ENCODE results near the gene PFKFB2.

PFKFB2 gene

DNA sequence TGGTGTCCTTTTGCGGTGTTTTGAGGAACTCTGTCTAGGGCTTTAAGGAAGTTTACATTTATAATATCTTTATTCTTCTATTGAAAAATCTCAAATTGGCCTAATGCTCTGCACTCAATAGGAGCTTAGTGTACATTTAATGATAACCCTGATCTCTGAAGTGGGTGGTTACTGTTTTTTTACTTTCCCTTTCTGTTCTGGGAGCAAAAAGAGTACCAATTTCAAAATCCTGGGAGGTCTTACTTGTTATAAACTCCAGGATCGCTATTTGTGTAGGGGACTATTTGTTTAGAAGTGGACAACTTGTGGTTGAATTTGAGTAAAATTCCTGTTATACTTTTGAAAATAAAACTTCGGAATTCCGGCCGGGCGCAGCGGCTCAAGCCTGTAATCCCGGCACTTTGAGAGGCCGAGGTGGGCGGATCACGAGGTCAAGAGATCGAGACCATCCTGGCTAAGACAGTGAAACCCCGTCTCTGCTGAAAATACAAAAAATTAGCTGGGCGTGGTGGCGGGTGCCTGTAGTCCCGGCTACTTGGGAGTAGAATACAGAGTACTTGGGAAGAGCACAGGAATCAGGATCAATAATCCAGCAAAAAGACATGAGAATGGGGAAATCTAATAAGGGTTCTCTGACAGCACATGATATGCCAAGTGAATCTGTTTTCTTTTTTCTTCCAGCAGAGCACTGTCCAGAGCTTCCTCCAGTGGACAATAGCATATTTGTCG is 36.7 kb downstream of the PFKFB2 start:
- no peak for DNase-seq (ENCODE audit: low read depth, low spot score)

DNA sequence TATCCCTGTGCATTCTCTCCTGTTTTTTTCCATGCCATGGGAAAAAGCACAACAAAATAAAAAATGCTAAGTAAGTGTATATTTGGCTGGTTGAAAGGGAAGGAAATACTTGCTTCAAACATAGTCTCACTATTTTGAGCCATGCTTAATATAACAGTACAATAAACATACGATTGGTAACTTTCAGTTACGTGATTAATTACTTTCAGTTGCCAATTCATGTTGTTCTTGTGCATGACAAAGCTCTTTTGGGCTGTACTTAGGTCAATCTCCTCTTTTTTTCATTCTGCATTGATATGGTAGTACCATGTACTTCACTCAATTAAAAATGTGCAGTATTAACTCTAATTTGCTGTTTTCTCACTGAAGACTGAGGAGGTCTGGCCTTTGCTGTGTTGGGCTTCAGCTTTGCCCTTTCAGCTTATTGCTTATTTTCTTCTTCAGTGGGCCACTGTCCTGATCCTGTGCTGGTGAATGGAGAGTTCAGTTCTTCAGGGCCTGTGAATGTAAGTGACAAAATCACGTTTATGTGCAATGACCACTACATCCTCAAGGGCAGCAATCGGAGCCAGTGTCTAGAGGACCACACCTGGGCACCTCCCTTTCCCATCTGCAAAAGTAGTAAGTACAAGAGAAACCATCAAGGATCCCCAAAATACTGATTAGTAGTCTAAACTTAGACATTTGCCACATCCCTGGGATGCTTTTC is 38.3 kb downstream of the PFKFB2 start:
- no peak for DNase-seq (ENCODE audit: low read depth, low spot score)

DNA sequence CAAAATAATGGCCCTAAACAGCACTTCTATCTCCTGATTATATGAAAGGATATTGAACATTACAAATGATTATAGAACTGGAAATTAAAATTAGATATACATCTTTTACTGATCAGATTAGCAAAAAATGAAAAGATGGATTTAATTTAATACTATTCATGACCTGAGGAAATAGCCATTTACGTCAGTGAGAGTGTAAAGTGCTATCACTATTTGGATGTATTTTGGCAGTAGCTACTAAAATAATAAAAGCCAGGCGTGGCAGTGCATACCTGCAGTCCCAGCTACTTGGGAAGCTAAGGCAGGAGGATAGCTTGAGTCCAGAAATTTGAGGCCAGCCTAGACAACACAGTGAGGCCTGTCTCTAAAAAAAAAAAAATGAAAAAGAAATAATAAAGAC is 40.9 kb downstream of the PFKFB2 start:
- no peak for DNase-seq (ENCODE audit: low read depth, low spot score)

DNA sequence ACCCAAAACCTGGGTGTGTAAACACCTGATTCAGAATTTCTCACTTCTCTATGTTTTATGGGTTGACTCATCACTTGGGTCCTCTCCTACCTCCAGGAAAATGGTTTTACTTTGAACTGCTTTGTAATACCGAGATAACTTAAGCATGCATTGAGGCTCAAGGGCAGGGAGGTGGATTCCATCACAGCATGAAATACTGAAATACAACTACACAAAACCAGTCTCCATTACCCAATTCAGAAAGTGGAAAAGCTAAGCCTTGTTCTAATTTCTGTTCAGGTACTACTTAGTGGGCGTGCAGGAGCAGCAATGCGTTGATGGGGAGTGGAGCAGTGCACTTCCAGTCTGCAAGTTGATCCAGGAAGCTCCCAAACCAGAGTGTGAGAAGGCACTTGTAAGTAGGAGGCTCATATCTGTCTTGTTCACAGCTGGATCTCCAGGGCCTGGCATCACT is 44.8 kb downstream of the PFKFB2 start:
- DNase-seq (ENCODE audit: low read depth, low spot score), result no peak

DNA sequence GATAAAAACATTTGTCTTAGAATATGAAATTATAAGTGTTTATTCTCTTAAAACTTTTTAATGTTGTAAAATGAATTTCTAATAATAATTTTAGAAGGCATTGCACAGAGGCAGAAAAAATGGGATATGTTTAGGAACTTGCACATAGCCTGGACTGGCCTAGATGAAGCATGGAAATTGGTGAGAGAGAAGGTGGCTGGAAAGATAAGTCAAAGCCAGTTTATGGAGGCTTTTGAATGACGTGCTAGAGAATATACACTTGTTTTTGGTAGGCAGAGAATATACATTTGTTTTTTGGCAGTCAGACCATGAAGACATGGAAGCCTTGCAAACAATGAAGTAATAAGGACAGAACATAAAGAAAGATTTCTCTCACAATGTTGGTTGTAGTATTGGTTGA is 48.6 kb downstream of the PFKFB2 start:
- no peak for DNase-seq (ENCODE audit: low read depth, low spot score)

DNA sequence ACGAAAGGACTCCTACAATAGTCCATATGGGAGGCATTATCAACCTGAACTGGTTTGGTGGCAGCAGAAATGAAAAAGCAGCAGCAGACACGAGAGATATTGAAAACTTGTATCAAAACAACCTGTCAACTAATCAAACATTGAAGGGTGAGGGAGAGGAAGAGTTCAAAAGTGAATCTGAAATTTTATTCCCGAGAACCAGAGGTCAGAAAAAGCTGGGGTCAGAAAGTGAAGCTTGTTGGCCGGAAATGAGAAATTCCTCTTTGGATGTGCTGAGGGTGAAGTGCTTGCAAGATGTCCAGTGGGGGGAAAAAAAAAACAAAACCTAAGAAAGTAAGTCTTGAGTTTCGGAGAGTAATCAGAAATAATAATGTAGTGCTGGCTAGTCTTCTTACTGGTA is 49.1 kb downstream of the PFKFB2 start:
- no peak for DNase-seq (ENCODE audit: low read depth, low spot score)

DNA sequence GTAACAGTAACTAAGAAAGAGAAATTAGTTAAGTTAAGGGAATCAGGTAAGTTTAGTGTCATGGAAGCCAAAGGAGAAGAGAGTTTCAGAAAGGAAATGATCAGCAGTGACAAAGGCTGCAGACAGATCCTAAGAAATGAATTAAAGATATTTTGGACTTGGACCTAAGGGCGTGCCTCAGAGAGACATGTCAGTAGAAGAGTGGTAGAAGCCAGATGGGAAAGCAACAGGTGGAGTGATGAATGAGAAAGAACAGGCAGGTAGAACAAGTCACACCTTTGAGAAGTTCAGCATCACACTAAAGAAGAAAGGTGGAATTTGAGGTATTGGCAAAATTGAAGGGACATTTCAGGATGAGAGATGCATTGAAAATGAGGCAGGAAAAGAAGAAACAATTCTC is 49.6 kb downstream of the PFKFB2 start:
- DNase-seq (ENCODE audit: low read depth, low spot score), result no peak

DNA sequence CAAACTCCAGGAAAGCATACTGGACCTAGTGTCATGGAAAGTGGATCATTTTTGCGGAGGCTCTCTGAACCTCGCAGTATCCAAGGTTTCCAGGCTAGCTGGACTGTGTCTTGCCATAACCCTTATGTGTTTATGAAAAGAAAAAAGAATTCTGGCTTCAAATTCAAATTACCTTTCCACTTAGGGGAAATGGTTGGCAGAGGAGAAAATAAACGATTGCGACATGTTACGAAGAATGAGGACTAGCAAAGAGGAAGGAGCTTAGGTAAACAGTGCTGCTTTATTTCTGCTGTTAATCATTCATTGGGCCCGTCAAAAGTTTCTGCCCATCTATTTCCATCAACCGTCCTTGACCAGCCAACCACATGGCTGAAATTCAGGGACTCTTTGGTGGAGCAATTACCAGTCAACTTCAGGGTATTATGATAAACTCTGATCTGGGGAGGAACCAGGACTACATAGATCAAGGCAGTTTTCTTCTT is 50.9 kb downstream of the PFKFB2 start, which contains the start of gene C4BPA:
C4BPA (plus strand) TSS at position 342 of the 482 bp plus-strand sequence. CDS start 8,793 bp downstream, outside the sequence.
- DNase-seq (ENCODE audit: low read depth, low spot score), result no peak

DNA sequence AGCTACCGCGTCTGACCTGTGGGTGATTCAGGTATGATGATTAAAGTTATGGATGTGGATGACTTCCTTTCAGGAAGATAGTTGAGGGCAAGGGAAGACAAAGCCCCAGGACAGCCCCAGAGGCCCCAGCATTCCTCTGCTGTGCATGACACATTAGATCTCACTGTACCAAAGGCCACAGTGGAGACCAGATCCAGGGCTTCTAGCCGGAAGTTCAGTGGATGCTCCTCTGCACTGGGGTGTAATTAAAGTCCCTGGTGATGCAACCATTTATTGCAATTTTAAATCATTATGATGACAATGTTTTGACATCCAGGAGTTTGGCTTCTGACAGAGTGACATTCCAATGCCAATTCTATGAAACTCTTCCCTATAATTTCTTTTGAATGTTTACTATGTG is 55.9 kb downstream of the PFKFB2 start:
- DNase-seq (ENCODE audit: low read depth, low spot score), result no peak

DNA sequence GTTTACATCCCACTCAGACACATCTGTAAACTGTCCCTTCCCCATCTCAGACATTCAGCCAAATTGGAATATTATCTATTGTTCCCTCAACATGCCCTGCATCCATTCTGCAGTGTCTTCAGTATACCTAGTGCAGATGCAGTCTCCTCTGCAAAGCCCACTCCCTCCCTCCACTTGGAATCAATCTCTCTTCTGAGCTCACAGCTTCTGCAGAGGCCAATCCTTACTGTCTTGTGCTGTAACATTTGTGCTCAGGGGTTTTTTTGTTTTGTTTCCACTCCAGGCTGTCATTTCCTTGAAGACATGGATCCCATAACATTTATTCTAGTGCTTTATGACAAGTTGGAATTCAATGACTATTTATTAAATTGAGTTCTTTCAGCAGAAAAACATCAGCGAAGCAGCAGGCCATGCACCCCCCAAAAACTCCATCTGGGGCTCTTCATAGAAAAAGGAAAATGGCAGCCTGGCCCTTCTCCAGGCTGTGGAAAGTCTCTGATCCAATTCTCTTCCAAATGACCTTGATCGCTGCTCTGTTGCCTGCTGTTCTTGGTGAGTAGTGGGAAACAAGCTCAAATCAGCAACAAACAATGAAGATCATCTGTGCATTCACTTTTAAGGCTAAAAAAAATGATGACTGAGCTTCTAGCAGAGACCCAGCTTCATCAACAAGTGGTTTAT is 59.7 kb downstream of the PFKFB2 start:
- DNase-seq (ENCODE audit: low read depth, low spot score), result no peak

DNA sequence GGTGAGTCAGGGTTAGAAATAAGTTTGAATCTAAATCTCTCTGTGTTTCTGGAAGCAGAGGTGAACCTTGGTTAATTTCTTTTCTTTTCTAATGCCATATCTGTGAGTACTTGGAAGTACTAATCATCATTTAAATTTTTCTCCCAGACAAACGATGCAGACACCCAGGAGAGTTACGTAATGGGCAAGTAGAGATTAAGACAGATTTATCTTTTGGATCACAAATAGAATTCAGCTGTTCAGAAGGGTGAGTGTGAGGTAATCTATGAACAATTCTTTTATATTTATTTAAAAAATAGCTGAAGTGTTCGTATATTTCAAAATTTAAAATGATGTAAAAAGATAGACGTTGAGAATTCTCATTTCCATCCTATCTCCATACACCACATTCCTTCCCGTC is 62.2 kb downstream of the PFKFB2 start:
- DNase-seq (ENCODE audit: low read depth, low spot score), result no peak

DNA sequence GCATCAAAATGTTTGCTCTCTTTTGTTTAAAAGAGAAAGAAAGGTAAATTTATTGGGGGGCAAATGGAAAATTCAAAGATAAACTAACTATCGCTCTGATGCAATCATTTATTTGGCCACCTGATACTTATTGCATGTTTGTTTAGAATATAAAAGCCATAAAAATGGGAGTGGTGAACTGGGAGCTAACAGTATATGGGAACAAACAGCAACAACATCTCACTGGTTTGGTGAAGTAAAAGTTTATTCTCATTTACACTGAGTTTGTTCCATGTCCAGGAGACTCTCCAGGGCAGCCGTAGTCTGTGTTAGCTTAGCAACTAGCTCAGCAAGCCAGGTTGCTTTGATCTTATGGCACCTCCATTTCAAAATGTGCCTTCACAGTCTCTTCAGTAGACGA is 71.3 kb downstream of the PFKFB2 start:
- no peak for DNase-seq (ENCODE audit: low read depth, low spot score)

DNA sequence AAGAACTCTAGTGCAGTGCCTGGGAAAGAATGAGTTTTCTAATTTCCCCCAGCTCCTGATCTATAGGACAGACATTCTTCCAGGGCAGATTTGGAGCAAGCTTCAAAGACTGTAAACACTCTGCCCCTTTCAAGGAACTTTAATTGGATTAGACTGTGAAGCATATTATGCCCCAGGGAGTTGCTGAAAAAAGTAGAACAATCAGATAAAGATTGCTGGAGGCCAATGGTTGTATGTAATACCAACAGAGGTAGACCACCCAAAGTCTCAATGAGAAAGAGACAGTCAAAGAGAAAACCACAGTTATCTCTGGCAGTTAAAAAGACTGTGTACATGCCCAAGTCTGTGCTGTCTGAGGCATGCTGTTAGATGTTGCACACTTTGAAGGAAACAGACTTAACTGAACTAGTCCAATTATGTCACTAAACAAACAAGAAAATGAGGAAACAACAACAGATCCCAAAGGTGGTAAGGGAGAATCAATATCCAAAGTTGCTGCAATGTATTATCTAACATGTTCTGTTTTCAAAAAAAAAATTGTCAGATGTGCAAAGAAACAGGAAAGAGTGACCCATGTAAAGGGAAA is 75.4 kb downstream of the PFKFB2 start:
- DNase-seq (ENCODE audit: low read depth, low spot score), result no peak

DNA sequence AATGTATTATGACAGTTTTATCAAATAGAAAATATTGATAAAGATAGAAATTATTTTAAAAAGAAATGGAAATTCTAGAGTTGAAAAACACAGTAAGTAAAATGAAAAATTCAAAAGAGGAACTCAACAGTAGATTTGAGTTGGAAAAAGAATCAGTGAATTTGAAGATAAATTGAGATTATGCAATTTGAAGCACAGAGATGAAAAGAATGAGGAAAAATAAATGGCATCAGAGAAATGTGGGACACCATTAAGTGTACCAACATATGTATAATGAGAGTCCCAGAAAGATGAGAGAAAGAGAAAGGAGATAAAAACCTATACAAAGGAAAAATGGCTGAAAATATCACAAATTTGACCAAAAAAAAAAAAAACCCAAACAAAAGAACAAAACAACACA is 76.0 kb downstream of the PFKFB2 start:
- no peak for DNase-seq (ENCODE audit: low read depth, low spot score)

All from activated naive CD8-positive, alpha-beta T cell treated with anti-CD3 and anti-CD28 coated beads, Interleukin-2, amount 50 U/mL, for 16 hours (primary cell).